PC-9 (cell line): ENCODE data around the gene NUCB2. TPM values are rescaled to one million over a fixed set of nuclear protein-coding genes. Genes with fewer than 3 reads are reported as not detected.

Experiments used
- BruUV-seq: library from RNA; stranded (reverse); fragments of 400-500 nt; replicated peaks from 2 replicates; lab custom pipeline; 2021; lab: Mats Ljungman, UMichigan
- CTCF ChIA-PET: fragments of 300-600 bp; sonication (Branson Sonifier 250); formaldehyde crosslinking; loops from one replicate; lab custom pipeline; 2022; ENCODE audit warnings: antibody characterized with exemption; lab: Charles Lee
- POLR2A ChIA-PET: fragments of 300-600 bp; sonication (Branson Sonifier 250); formaldehyde crosslinking; loops from one replicate; lab custom pipeline; 2022; ENCODE audit warnings: antibody characterized with exemption; ENCODE audit not compliant: unreplicated experiment; lab: Charles Lee
- DNase-seq, 2 experiments: peaks; one replicate each; pipeline versions ENCODE4 v3.0.0 to v3.0.0-alpha.2; 2015 to 2022; ENCODE audit warnings: mixed read lengths in 1 of 2
- H2AFZ ChIP-seq: fragments of 200-600 bp; sonication (generic); 2 replicates; pipeline ENCODE4 v1.8.1; 2017; ENCODE audit warnings: antibody characterized with exemption
- H3F3A ChIP-seq: fragments of 200-600 bp; sonication (generic); 2 replicates; pipeline ENCODE4 v1.8.1; 2017; ENCODE audit warnings: antibody characterized with exemption, mild to moderate bottlenecking, low read depth; ENCODE audit not compliant: insufficient read depth
- H3K27ac ChIP-seq: fragments of 200-600 bp; sonication (generic); 2 replicates; pipeline ENCODE4 v1.6.1; 2016; ENCODE audit warnings: mixed run types
- H3K27me3 ChIP-seq: fragments of 200-600 bp; sonication (generic); 2 replicates; pipeline ENCODE4 v1.6.1; 2016; ENCODE audit warnings: low read depth, mixed run types; ENCODE audit not compliant: insufficient read depth
- H3K36me3 ChIP-seq: fragments of 200-600 bp; sonication (generic); 2 replicates; pipeline ENCODE4 v1.6.1; 2016; ENCODE audit warnings: low read depth, mixed run types
- H3K4me1 ChIP-seq: fragments of 200-600 bp; sonication (generic); replicated peaks from 2 replicates; pipeline ENCODE4 v1.6.1; 2016; ENCODE audit warnings: mixed run types; ENCODE audit not compliant: insufficient read depth
- H3K4me2 ChIP-seq: fragments of 200-600 bp; sonication (generic); 2 replicates; pipeline ENCODE4 v1.6.1; 2017; ENCODE audit warnings: mixed run types
- H3K4me3 ChIP-seq: fragments of 200-600 bp; sonication (generic); 2 replicates; pipeline ENCODE4 v1.6.1; 2016; ENCODE audit warnings: mixed run types
- H3K79me2 ChIP-seq: fragments of 200-600 bp; sonication (generic); 2 replicates; pipeline ENCODE4 v1.6.1; 2017; ENCODE audit warnings: low read depth, mixed run types
- H3K9me2 ChIP-seq: fragments of 200-600 bp; sonication (generic); 2 replicates; pipeline ENCODE4 v1.8.1; 2017; ENCODE audit warnings: mild to moderate bottlenecking; ENCODE audit not compliant: insufficient read depth
- H3K9me3 ChIP-seq: fragments of 200-600 bp; sonication (generic); 2 replicates; pipeline ENCODE4 v1.8.1; 2016; ENCODE audit warnings: low read depth; ENCODE audit not compliant: insufficient read depth
- H4K20me1 ChIP-seq: fragments of 200-600 bp; sonication (generic); 2 replicates; pipeline ENCODE4 v1.8.1; 2017; ENCODE audit not compliant: insufficient read depth
- CTCF ChIP-seq: fragments of 200-600 bp; sonication (generic); conservative IDR thresholded peaks from 2 replicates; pipeline ENCODE4 v1.6.1; 2017; ENCODE audit warnings: mixed run types, antibody characterized with exemption, mild to moderate bottlenecking, moderate library complexity
- EZH2 ChIP-seq: fragments of 200-600 bp; sonication (generic); IDR thresholded peaks from 2 replicates; pipeline ENCODE4 v1.8.0; 2017; ENCODE audit warnings: antibody characterized with exemption, low read depth
- intact Hi-C: fragments of 100-400 bp; cut with micrococcal nuclease; formaldehyde crosslinking; loops from one replicate; pipeline ENCODE4 v1.10.0; 2022; ENCODE audit not compliant: unreplicated experiment
- total RNA-seq: library from RNA; stranded (reverse); gene quantifications from 2 replicates; pipeline ENCODE4 v1.2.3, GENCODE V29; 2021

The NUCB2 gene
- total RNA-seq, 1 experiment from 2014 or later: 29.7 TPM

GRCh38 chr11:17368551-17368950 is 92.0 kb downstream of the NUCB2 start:
- intact Hi-C loops: no loop called here
- peaks cover 22% of the 10 kb centered on the region for H3K36me3 ChIP-seq
- H2AFZ ChIP-seq: no peak overlapping the region
- H3K9me3 ChIP-seq: peaks cover 35% of the 10 kb centered on the region
- TF ChIP-seq EZH2 (no peak), CTCF (no peak)
- CTCF ChIA-PET: no interaction called here
- no peaks in the 10 kb centered on the region for H4K20me1 ChIP-seq
- no TSS peak for BruUV-seq
- POLR2A ChIA-PET: no interaction called here
- no peak overlapping the region for H3K4me2 ChIP-seq
- H3K27ac ChIP-seq: no peak overlapping the region
- no peak overlapping the region for H3K4me3 ChIP-seq
- H3F3A ChIP-seq: no peaks in the 10 kb centered on the region
- no peaks in the 10 kb centered on the region for H3K27me3 ChIP-seq
- H3K4me1 ChIP-seq: no peaks in the 10 kb centered on the region
- no peaks in the 10 kb centered on the region for H3K79me2 ChIP-seq
- no peak for DNase-seq
- H3K9me2 ChIP-seq: no peaks in the 10 kb centered on the region

GRCh38 chr11:17369094-17369493 is 92.6 kb downstream of the NUCB2 start:
- Histone ChIP-seq H3K4me1 (no peaks in the 10 kb centered on the region), H3K9me3 (peaks cover 35% of the 10 kb centered on the region), H3K4me3 (no peak overlapping the region), H3K27ac (no peak overlapping the region), H2AFZ (no peak overlapping the region), H3K79me2 (no peaks in the 10 kb centered on the region), H3K4me2 (no peak overlapping the region), H3F3A (no peaks in the 10 kb centered on the region), H3K9me2 (no peaks in the 10 kb centered on the region), H4K20me1 (no peaks in the 10 kb centered on the region), H3K27me3 (no peaks in the 10 kb centered on the region), H3K36me3 (peaks cover 22% of the 10 kb centered on the region)
- DNase-seq: no peak
- ChIA-PET CTCF (no interaction called here), POLR2A (no interaction called here)
- intact Hi-C loops: no loop called here
- TF ChIP-seq EZH2 (no peak), CTCF (no peak)
- BruUV-seq: no TSS peak

- Histone ChIP-seq H4K20me1 (no peaks in the 10 kb centered on the region), H3K27ac (no peak overlapping the region), H3K36me3 (peaks cover 22% of the 10 kb centered on the region), H3K9me2 (no peaks in the 10 kb centered on the region), H3K27me3 (no peaks in the 10 kb centered on the region), H3K79me2 (no peaks in the 10 kb centered on the region), H3F3A (no peaks in the 10 kb centered on the region), H3K4me3 (no peak overlapping the region), H3K4me2 (no peak overlapping the region), H3K9me3 (peaks cover 35% of the 10 kb centered on the region), H3K4me1 (no peaks in the 10 kb centered on the region), H2AFZ (no peak overlapping the region)
- BruUV-seq: no TSS peak
- intact Hi-C loops: no loop called here
- no peak for DNase-seq
- POLR2A ChIA-PET: no interaction called here
- CTCF ChIA-PET: no interaction called here
- TF ChIP-seq EZH2 (no peak), CTCF (no peak)
These were observed 93.2 kb downstream of the NUCB2 start for GRCh38 chr11:17369684-17370243.
